Measurements from ENCODE around the gene TPRG1L.

- TF ChIP-seq POLR2A (IDR thresholded peaks at IDR 0.05; ENCODE audit: low read depth, low read length) (no peak), RAD21 (IDR thresholded peaks at IDR 0.05; ENCODE audit: low read length) (no peak), SMC3 (IDR thresholded peaks at IDR 0.05; ENCODE audit: low read depth, low read length) (no peak), USF2 (IDR thresholded peaks at IDR 0.05; ENCODE audit: low read depth, low read length) (no peak), FOS (IDR thresholded peaks at IDR 0.05; ENCODE audit: low read depth, low read length) (no peak), RCOR1 (IDR thresholded peaks at IDR 0.05; ENCODE audit: insufficient replicate concordance, low read length) (no peak), NFE2L2 (IDR thresholded peaks at IDR 0.05; ENCODE audit: low read depth, low read length) (no peak), BHLHE40 (IDR thresholded peaks at IDR 0.05; ENCODE audit: low read depth, low read length) (no peak), MAFK (IDR thresholded peaks at IDR 0.05; ENCODE audit: low read depth, low read length) (no peak), MAZ (IDR thresholded peaks at IDR 0.05; ENCODE audit: borderline replicate concordance, low read depth, low read length) (no peak)
- TF ChIP-seq, protein P1, sequence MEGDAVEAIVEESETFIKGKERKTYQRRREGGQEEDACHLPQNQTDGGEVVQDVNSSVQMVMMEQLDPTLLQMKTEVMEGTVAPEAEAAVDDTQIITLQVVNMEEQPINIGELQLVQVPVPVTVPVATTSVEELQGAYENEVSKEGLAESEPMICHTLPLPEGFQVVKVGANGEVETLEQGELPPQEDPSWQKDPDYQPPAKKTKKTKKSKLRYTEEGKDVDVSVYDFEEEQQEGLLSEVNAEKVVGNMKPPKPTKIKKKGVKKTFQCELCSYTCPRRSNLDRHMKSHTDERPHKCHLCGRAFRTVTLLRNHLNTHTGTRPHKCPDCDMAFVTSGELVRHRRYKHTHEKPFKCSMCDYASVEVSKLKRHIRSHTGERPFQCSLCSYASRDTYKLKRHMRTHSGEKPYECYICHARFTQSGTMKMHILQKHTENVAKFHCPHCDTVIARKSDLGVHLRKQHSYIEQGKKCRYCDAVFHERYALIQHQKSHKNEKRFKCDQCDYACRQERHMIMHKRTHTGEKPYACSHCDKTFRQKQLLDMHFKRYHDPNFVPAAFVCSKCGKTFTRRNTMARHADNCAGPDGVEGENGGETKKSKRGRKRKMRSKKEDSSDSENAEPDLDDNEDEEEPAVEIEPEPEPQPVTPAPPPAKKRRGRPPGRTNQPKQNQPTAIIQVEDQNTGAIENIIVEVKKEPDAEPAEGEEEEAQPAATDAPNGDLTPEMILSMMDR (conservative IDR thresholded peaks at IDR 0.05; ENCODE audit: low read depth, low read length): no peak
These were observed 8.0 kb downstream of the TPRG1L start for GRCh38 chr1:3632716-3633343.

All from IMR-90 (cell line).